Placental epithelial cell (primary cell): ENCODE measurements around the gene PCDHGB2. TPM values are rescaled to one million over a fixed set of nuclear protein-coding genes. Genes with fewer than 3 reads are reported as not detected.

Experiments
- total RNA-seq: library from RNA; depleted of rRNA; stranded (reverse); fragments of >200 nt; gene quantifications from 2 replicates; pipeline ENCODE4 v1.2.3, GENCODE V29; 2012

The PCDHGB2 gene
- total RNA-seq, 1 donor = 2.4 TPM

GRCh38 chr5:141397756-141398551 is 38.2 kb downstream of the PCDHGB2 start, which contains the start of gene PCDHGB5:
PCDHGB5 (plus strand) TSS chr5:141397947; CDS start chr5:141398128, 181 bp downstream.

DNA sequence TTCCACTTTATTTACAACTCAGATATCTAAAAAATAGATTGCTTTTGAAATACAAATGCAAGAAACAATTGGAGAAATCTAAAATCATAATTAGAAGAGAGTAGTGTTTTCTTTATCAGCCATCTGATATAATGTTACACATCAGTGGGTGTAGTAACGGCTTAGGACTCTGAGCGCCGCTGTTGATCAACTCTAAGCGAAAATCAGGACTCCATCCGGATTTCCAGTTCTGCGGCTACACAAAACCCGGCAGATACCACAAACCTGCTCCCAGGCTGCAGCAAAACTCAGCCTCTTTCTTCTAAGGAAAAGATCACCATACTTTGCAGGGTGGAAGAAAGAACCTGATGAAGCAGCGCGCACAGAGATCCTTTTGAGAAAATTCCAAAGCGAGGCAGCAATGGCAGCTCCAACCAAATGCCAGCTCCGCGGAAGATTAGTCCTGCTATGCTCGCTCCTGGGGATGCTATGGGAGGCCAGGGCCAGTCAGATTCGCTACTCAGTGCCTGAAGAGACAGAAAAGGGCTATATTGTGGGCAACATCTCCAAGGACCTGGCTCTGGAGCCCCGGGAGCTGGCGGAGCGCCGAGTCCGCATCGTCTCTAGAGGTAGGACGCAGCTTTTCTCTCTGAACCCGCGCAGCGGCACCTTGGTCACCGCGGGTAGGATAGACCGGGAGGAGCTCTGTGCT is 42.9 kb downstream of the PCDHGB2 start, which contains the start of gene PCDHGA9:
Gene PCDHGA9 (plus strand): TSS at position 226 of the 691 bp plus-strand sequence. CDS start 175 bp downstream, at position 401.

DNA sequence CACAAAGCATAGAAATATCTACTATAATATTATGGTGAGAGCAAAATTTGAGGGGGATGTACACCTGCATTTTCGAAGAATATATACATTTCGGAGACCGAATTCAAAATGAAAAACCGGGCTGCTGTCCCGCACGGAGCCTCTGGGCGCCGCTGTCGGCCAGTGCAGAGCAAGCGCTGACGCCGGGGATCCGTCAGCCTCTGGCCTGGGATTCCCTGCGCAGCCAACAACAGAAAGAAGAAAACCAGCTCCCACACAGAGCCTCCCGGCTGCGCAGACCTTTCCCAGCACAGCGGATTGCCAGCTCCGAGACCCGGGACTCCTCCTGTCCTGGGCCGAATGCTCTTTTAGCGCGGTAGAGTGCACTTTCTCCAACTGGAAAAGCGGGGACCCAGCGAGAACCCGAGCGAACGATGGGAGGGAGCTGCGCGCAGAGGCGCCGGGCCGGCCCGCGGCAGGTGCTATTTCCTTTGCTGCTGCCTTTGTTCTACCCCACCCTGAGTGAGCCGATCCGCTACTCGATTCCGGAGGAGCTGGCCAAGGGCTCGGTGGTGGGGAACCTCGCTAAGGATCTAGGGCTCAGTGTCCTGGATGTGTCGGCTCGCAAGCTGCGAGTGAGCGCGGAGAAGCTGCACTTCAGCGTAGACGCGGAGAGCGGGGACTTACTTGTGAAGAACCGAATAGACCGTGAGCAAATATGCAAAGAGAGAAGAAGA is 48.2 kb downstream of the PCDHGB2 start, which contains the start of gene PCDHGB6:
Gene PCDHGB6 (plus strand): TSS at position 232 of the 716 bp plus-strand sequence. CDS start 182 bp downstream, at position 414.

Other genes starting within 250 kb of the PCDHGB2 start
- gene PCDHB4, start 238.2 kb upstream of the PCDHGB2 start, total RNA-seq = 0.22 and 0.39 TPM in 2 replicates
- under 0.01 and 0.54 TPM in 2 replicates for gene PCDHB5, start 224.8 kb upstream of the PCDHGB2 start, total RNA-seq
- gene PCDHB6, start 209.9 kb upstream of the PCDHGB2 start, total RNA-seq = 0.11 and 0.39 TPM in 2 replicates
- gene PCDHB7, start 187.3 kb upstream of the PCDHGB2 start, total RNA-seq = 0.22 and 0.79 TPM in 2 replicates
- gene PCDHB8, start 182.2 kb upstream of the PCDHGB2 start, total RNA-seq = under 0.01 TPM in 1 of 2 replicates, not detected in the other
- gene PCDHB16, start 177.6 kb upstream of the PCDHGB2 start, total RNA-seq = under 0.01 and 0.11 TPM in 2 replicates
- gene PCDHB9, start 172.8 kb upstream of the PCDHGB2 start, total RNA-seq = 0.54 TPM in 1 of 2 replicates, not detected in the other
- 0.39 TPM in 1 of 2 replicates, not detected in the other for gene PCDHB10, start 167.6 kb upstream of the PCDHGB2 start, total RNA-seq
- gene PCDHB11, start 160.4 kb upstream of the PCDHGB2 start, total RNA-seq = 0.39 TPM in 1 of 2 replicates, not detected in the other
- gene PCDHB12, start 151.3 kb upstream of the PCDHGB2 start, total RNA-seq = under 0.01 and 0.11 TPM in 2 replicates
- 0.43 and 0.79 TPM in 2 replicates for gene PCDHB13, start 146.1 kb upstream of the PCDHGB2 start, total RNA-seq
- gene PCDHB14, start 136.7 kb upstream of the PCDHGB2 start, total RNA-seq = 0.22 and 1.2 TPM in 2 replicates
- 0.11 and 0.39 TPM in 2 replicates for gene PCDHB15, start 114.6 kb upstream of the PCDHGB2 start, total RNA-seq
- 0.22 and 0.39 TPM in 2 replicates for gene SLC25A2, start 55.9 kb upstream of the PCDHGB2 start, total RNA-seq
- 49.9 and 60.9 TPM in 2 replicates for gene TAF7, start 39.2 kb upstream of the PCDHGB2 start, total RNA-seq
- gene PCDHGA1, start 29.5 kb upstream of the PCDHGB2 start, total RNA-seq = 0.22 and 0.39 TPM in 2 replicates
- gene PCDHGA2, start 21.2 kb upstream of the PCDHGB2 start, total RNA-seq = 0.43 and 1.2 TPM in 2 replicates
- 0.33 and 1.2 TPM in 2 replicates for gene PCDHGA3, start 16.2 kb upstream of the PCDHGB2 start, total RNA-seq
- 0.98 and 2.0 TPM in 2 replicates for gene PCDHGB1, start 9.9 kb upstream of the PCDHGB2 start, total RNA-seq
- 1.5 and 2.7 TPM in 2 replicates for gene PCDHGA4, start 5.0 kb upstream of the PCDHGB2 start, total RNA-seq
- 0.43 and 1.6 TPM in 2 replicates for gene PCDHGA5, start 4.2 kb downstream of the PCDHGB2 start, total RNA-seq
- 3.1 and 5.9 TPM in 2 replicates for gene PCDHGB3, start 10.2 kb downstream of the PCDHGB2 start, total RNA-seq
- 2.6 and 3.9 TPM in 2 replicates for gene PCDHGA6, start 13.9 kb downstream of the PCDHGB2 start, total RNA-seq
- 2.8 and 5.5 TPM in 2 replicates for gene PCDHGA7, start 22.7 kb downstream of the PCDHGB2 start, total RNA-seq
- 12.0 and 13.0 TPM in 2 replicates for gene PCDHGB4, start 27.7 kb downstream of the PCDHGB2 start, total RNA-seq
- 1.2 and 3.5 TPM in 2 replicates for gene PCDHGA8, start 32.6 kb downstream of the PCDHGB2 start, total RNA-seq
- gene PCDHGB5, start 38.0 kb downstream of the PCDHGB2 start, total RNA-seq = 13.7 and 15.4 TPM in 2 replicates
- 4.3 and 5.7 TPM in 2 replicates for gene PCDHGA9, start 42.8 kb downstream of the PCDHGB2 start, total RNA-seq
- 2.3 and 3.1 TPM in 2 replicates for gene PCDHGB6, start 48.0 kb downstream of the PCDHGB2 start, total RNA-seq
- gene PCDHGA10, start 53.0 kb downstream of the PCDHGB2 start, total RNA-seq = 4.4 and 9.4 TPM in 2 replicates
- gene PCDHGB7, start 57.7 kb downstream of the PCDHGB2 start, total RNA-seq = 1.8 and 7.5 TPM in 2 replicates
- gene PCDHGA11, start 61.1 kb downstream of the PCDHGB2 start, total RNA-seq = 6.2 and 9.0 TPM in 2 replicates
- gene PCDHGA12, start 70.5 kb downstream of the PCDHGB2 start, total RNA-seq = 6.7 and 8.2 TPM in 2 replicates
- gene PCDHGC3, start 116.0 kb downstream of the PCDHGB2 start, total RNA-seq = 9.4 and 10.3 TPM in 2 replicates
- 0.54 and 2.4 TPM in 2 replicates for gene PCDHGC4, start 125.0 kb downstream of the PCDHGB2 start, total RNA-seq
- gene PCDHGC5, start 129.1 kb downstream of the PCDHGB2 start, total RNA-seq = 0.22 and 1.6 TPM in 2 replicates